ENCODE data around the gene GFAP.

GRCh38 chr17:44932787-44933097, 17.4 kb upstream of the GFAP start:
- TF ChIP-seq CTCF (IDR thresholded peaks at IDR 0.05; ENCODE audit: poor library complexity) (no peak), EZH2 (IDR thresholded peaks at IDR 0.05; ENCODE audit: borderline replicate concordance) (no peak), EZH2phosphoT487 (IDR thresholded peaks at IDR 0.05; ENCODE audit: low read depth, severe bottlenecking, unreplicated experiment) (no peak)
